Hepatocyte (in vitro differentiated cells): ENCODE measurements around the gene PTDSS2. TPM values are rescaled to one million over a fixed set of nuclear protein-coding genes. Genes with fewer than 3 reads are reported as not detected.

Experiments used
- DNase-seq: peaks from one replicate; pipeline ENCODE4 v3.0.0-alpha.2; 2016; ENCODE audit warnings: low spot score
- H2AFZ ChIP-seq: fragments of 200-600 bp; sonication (generic); 2 replicates; pipeline ENCODE4 v1.6.0; 2016; ENCODE audit warnings: antibody characterized with exemption, mild to moderate bottlenecking
- H3K27ac ChIP-seq: fragments of 200-600 bp; sonication (generic); 2 replicates; pipeline ENCODE4 v1.5.1; 2016; ENCODE audit warnings: mild to moderate bottlenecking
- H3K27me3 ChIP-seq: fragments of 200-600 bp; sonication (generic); 2 replicates; pipeline ENCODE4 v1.6.1; 2016
- H3K36me3 ChIP-seq: fragments of 200-600 bp; sonication (generic); replicated peaks from 2 replicates; pipeline ENCODE4 v1.5.1; 2016; ENCODE audit warnings: low read depth; ENCODE audit not compliant: insufficient read depth
- H3K4me1 ChIP-seq: fragments of 200-600 bp; sonication (generic); 2 replicates; pipeline ENCODE4 v1.5.1; 2016; ENCODE audit warnings: mild to moderate bottlenecking, moderate library complexity; ENCODE audit not compliant: insufficient read depth
- H3K4me2 ChIP-seq: fragments of 200-600 bp; sonication (generic); 2 replicates; pipeline ENCODE4 v1.6.0; 2016
- H3K4me3 ChIP-seq: fragments of 200-600 bp; sonication (generic); 2 replicates; pipeline ENCODE4 v1.5.1; 2016; ENCODE audit warnings: mild to moderate bottlenecking
- H3K79me2 ChIP-seq: fragments of 200-600 bp; sonication (generic); 2 replicates; pipeline ENCODE4 v1.6.0; 2017; ENCODE audit warnings: mild to moderate bottlenecking
- H3K9me2 ChIP-seq: fragments of 200-600 bp; sonication (generic); replicated peaks from 2 replicates; pipeline ENCODE4 v1.6.0; 2017; ENCODE audit warnings: mild to moderate bottlenecking; ENCODE audit not compliant: insufficient read depth
- H3K9me3 ChIP-seq: fragments of 200-600 bp; sonication (generic); 2 replicates; pipeline ENCODE4 v1.5.1; 2016; ENCODE audit warnings: low read depth, mild to moderate bottlenecking
- H4K20me1 ChIP-seq: fragments of 200-600 bp; sonication (generic); 2 replicates; pipeline ENCODE4 v1.6.0; 2016; ENCODE audit warnings: mild to moderate bottlenecking; ENCODE audit not compliant: insufficient read depth, poor library complexity, severe bottlenecking
- CTCF ChIP-seq: fragments of 200-600 bp; sonication (generic); IDR thresholded peaks from 2 replicates; pipeline ENCODE4 v1.5.1; 2016; ENCODE audit warnings: antibody characterized with exemption, mild to moderate bottlenecking; ENCODE audit not compliant: poor library complexity
- EZH2 ChIP-seq: fragments of 200-600 bp; sonication (generic); IDR thresholded peaks from 2 replicates; pipeline ENCODE4 v1.6.1; 2016; ENCODE audit warnings: antibody characterized with exemption, mild to moderate bottlenecking, borderline replicate concordance
- EZH2phosphoT487 ChIP-seq: fragments of 200-600 bp; sonication (generic); IDR thresholded peaks from one replicate; pipeline ENCODE4 v1.6.1; 2018; ENCODE audit warnings: antibody characterized with exemption, mild to moderate bottlenecking, low read depth, moderate library complexity; ENCODE audit not compliant: unreplicated experiment, severe bottlenecking
- WGBS: methylation state at CpG from one replicate; pipeline ENCODE4 v1.1.6; 2016; ENCODE audit warnings: low lambda C conversion rate; ENCODE audit errors: missing lambda C conversion rate; 5-methylcytosine and 5-hydroxymethylcytosine counted together
- polyA plus RNA-seq: library from polyadenylated mRNA; unstranded; fragments of >200 nt; fragmentation: Nextera tagmentation; extraction: Ambion mirVana; gene quantifications from 2 replicates; pipeline ENCODE4 v1.2.1, GENCODE V29; 2016
- total RNA-seq: library from RNA; depleted of rRNA; stranded (reverse); fragments of >200 nt; gene quantifications from 2 replicates; pipeline ENCODE4 v1.2.3, GENCODE V29; 2014

Gene PTDSS2
- total and polyA plus RNA-seq, 2 experiments from 2014 or later = 31.5 to 50.8 TPM

GRCh38 chr11:462107-462890 lies 12.2 kb downstream of the PTDSS2 start:
- Histone ChIP-seq H3K79me2 (peaks cover 27% of the 10 kb centered on the region), H3K4me2 (no peak overlapping the region), H3K27me3 (no peaks in the 10 kb centered on the region), H3K27ac (no peak overlapping the region), H3K4me1 (peaks cover 7% of the 10 kb centered on the region), H3K4me3 (no peak overlapping the region), H3K36me3 (no peaks in the 10 kb centered on the region), H2AFZ (no peak overlapping the region), H3K9me2 (no peaks in the 10 kb centered on the region), H4K20me1 (no peaks in the 10 kb centered on the region), H3K9me3 (no peaks in the 10 kb centered on the region)
- 94% methylated on average over 16 of the region's 16 CpGs for WGBS
- TF ChIP-seq EZH2phosphoT487 = no peak
- no peak for TF ChIP-seq CTCF
- no peak for TF ChIP-seq EZH2
- DNase-seq = no peak

GRCh38 chr11:464316-464715 lies 14.2 kb downstream of the PTDSS2 start:
- no peak overlapping the region for H2AFZ ChIP-seq
- no peaks in the 10 kb centered on the region for H4K20me1 ChIP-seq
- TF ChIP-seq EZH2phosphoT487 (no peak), EZH2 (no peak), CTCF (no peak)
- peaks cover 14% of the 10 kb centered on the region for H3K79me2 ChIP-seq
- peaks cover 7% of the 10 kb centered on the region for H3K4me1 ChIP-seq
- no peaks in the 10 kb centered on the region for H3K27me3 ChIP-seq
- H3K4me2 ChIP-seq = no peak overlapping the region
- no peak overlapping the region for H3K27ac ChIP-seq
- DNase-seq = no peak
- WGBS = 95% methylated on average over 24 of the region's 24 CpGs
- no peaks in the 10 kb centered on the region for H3K36me3 ChIP-seq
- H3K9me2 ChIP-seq = no peaks in the 10 kb centered on the region
- no peak overlapping the region for H3K4me3 ChIP-seq
- H3K9me3 ChIP-seq = no peaks in the 10 kb centered on the region

GRCh38 chr11:465896-466530 lies 15.9 kb downstream of the PTDSS2 start:
- H2AFZ ChIP-seq = no peak overlapping the region
- H3K36me3 ChIP-seq = no peaks in the 10 kb centered on the region
- DNase-seq = no peak
- no peaks in the 10 kb centered on the region for H3K27me3 ChIP-seq
- H3K4me3 ChIP-seq = no peak overlapping the region
- no peak overlapping the region for H3K27ac ChIP-seq
- no peaks in the 10 kb centered on the region for H4K20me1 ChIP-seq
- TF ChIP-seq EZH2phosphoT487 (no peak), EZH2 (no peak), CTCF (no peak)
- H3K4me1 ChIP-seq = peaks cover 8% of the 10 kb centered on the region
- H3K79me2 ChIP-seq = peaks cover 20% of the 10 kb centered on the region
- no peak overlapping the region for H3K4me2 ChIP-seq
- H3K9me3 ChIP-seq = no peaks in the 10 kb centered on the region
- 70% methylated on average over 9 of the region's 9 CpGs for WGBS
- no peaks in the 10 kb centered on the region for H3K9me2 ChIP-seq
